ENCODE data around the gene ANP32E. TPM values are rescaled to one million over a fixed set of nuclear protein-coding genes. Genes with fewer than 3 reads are reported as not detected.

ANP32E gene
- polyA plus RNA-seq, 3 donors, result 4.6 to 26.6 (median 20.4) TPM

DNA sequence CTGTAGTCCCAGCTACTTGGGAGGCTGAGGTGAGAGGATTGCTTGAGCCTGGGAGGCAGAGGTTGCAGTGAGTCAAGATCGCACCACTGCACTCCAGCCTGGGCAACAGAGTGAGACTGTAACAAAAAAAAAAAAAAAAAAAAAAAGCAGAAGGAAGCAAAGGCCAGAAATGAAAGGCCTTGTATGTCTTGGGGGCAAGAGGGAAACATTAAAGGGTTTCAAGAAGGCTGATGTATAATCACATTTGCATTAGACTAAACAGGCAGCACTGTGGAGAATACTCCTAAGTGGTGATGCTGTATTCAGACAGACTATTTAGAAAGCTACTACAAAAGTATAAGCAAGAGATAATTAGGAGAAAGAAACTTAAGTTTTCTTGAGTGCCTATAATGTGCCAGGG, 10.4 kb downstream of the ANP32E start:
- Mint-ChIP-seq H3K9me3 (peaks cover 0 to 2% (median 0%) of the 10 kb centered on the region in 7 donors), H3K4me3 (no peak overlapping the region), H3K27me3 (ENCODE audit: low read depth in 3 of 3) (no peaks in the 10 kb centered on the region), H3K36me3 (peaks cover 51 to 68% of the 10 kb centered on the region in 2 donors), H3K27ac (peak overlapping the region in 3 of 7 donors; percentile 11 to 71 (median 63)), H3K4me1 (peaks cover 12% of the 10 kb centered on the region)
- Histone ChIP-seq H3K27ac (ENCODE audit: low read depth in 1 of 2, low read length in 2 of 2) (no peak overlapping the region), H3K36me3 (replicated peaks in 1 of 2; ENCODE audit: control insufficient read depth in 1 of 2, insufficient read depth in 2 of 2, low read length in 2 of 2) (peaks cover 38 to 49% of the 10 kb centered on the region in 2 donors), H3K9ac (ENCODE audit: insufficient read depth, low read length, poor library complexity, severe bottlenecking) (no peak overlapping the region), H4K20me1 (ENCODE audit: insufficient read depth, low read length) (no peaks in the 10 kb centered on the region), H3K4me3 (replicated peaks in 1 of 3; ENCODE audit: low read depth in 2 of 3, low read length in 3 of 3) (no peak overlapping the region), H3K4me2 (replicated peaks; ENCODE audit: extremely low read depth, low read length, poor library complexity, severe bottlenecking) (no peak overlapping the region), H3K9me3 (replicated peaks in 1 of 2; ENCODE audit: control insufficient read depth in 1 of 2, insufficient read depth in 1 of 2, low read length in 2 of 2) (no peaks in the 10 kb centered on the region), H2AFZ (ENCODE audit: insufficient read depth, low read depth, low read length, poor library complexity, severe bottlenecking) (no peak overlapping the region), H3K4me1 (ENCODE audit: control insufficient read depth in 1 of 2, insufficient read depth in 2 of 2, low read length in 2 of 2) (peaks cover 6% of the 10 kb centered on the region in 2 donors), H3K27me3 (ENCODE audit: control insufficient read depth in 2 of 2, insufficient read depth in 2 of 2, low read length in 2 of 2) (no peaks in the 10 kb centered on the region), H3K79me2 (ENCODE audit: insufficient read depth, low read length) (peaks cover 55% of the 10 kb centered on the region)
- TF ChIP-seq, protein P1, sequence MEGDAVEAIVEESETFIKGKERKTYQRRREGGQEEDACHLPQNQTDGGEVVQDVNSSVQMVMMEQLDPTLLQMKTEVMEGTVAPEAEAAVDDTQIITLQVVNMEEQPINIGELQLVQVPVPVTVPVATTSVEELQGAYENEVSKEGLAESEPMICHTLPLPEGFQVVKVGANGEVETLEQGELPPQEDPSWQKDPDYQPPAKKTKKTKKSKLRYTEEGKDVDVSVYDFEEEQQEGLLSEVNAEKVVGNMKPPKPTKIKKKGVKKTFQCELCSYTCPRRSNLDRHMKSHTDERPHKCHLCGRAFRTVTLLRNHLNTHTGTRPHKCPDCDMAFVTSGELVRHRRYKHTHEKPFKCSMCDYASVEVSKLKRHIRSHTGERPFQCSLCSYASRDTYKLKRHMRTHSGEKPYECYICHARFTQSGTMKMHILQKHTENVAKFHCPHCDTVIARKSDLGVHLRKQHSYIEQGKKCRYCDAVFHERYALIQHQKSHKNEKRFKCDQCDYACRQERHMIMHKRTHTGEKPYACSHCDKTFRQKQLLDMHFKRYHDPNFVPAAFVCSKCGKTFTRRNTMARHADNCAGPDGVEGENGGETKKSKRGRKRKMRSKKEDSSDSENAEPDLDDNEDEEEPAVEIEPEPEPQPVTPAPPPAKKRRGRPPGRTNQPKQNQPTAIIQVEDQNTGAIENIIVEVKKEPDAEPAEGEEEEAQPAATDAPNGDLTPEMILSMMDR (IDR thresholded peaks at IDR 0.05), result no peak
- WGBS (ENCODE audit: insufficient coverage), result no CpG with 5 or more reads among the region's 1 CpG
- intact Hi-C loops (cut with micrococcal nuclease), result no loop called here
- no peak for DNase-seq

DNA sequence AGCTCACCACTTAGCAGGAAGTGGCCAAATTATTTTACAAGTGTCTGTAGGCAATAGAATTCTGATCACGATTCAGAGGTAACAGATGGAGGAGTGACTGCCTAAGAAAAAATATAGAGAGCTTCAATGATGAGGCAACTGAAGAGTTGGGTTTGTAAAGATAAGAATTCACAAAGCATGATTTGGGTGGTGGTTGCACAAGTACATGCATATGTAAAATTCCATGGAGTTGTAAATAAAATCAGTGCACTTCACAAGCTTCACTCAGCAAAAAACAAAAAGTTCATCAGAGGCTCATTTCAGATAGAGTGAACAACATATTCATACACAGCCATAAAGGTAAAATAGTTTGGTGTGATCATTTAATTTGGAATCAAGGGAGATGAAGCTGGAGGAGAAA, 10.9 kb downstream of the ANP32E start:
- Mint-ChIP-seq H3K4me3 (no peak overlapping the region), H3K27ac (peak overlapping the region in 4 of 7 donors; percentile 11 to 71 (median 46)), H3K4me1 (peaks cover 12% of the 10 kb centered on the region), H3K9me3 (peaks cover 0 to 2% (median 0%) of the 10 kb centered on the region in 7 donors), H3K36me3 (peaks cover 51 to 68% of the 10 kb centered on the region in 2 donors), H3K27me3 (ENCODE audit: low read depth in 3 of 3) (no peaks in the 10 kb centered on the region)
- TF ChIP-seq, protein P1 (IDR thresholded peaks at IDR 0.05), result no peak
- no peak overlapping the region for H3K9ac ChIP-seq (ENCODE audit: insufficient read depth, low read length, poor library complexity, severe bottlenecking)
- H3K4me3 ChIP-seq (replicated peaks in 1 of 3; ENCODE audit: low read depth in 2 of 3, low read length in 3 of 3), result no peak overlapping the region
- H3K4me2 ChIP-seq (replicated peaks; ENCODE audit: extremely low read depth, low read length, poor library complexity, severe bottlenecking), result no peak overlapping the region
- no peaks in the 10 kb centered on the region for H4K20me1 ChIP-seq (ENCODE audit: insufficient read depth, low read length)
- H2AFZ ChIP-seq (ENCODE audit: insufficient read depth, low read depth, low read length, poor library complexity, severe bottlenecking), result no peak overlapping the region
- H3K27me3 ChIP-seq (ENCODE audit: control insufficient read depth in 2 of 2, insufficient read depth in 2 of 2, low read length in 2 of 2), result no peaks in the 10 kb centered on the region
- H3K79me2 ChIP-seq (ENCODE audit: insufficient read depth, low read length), result peaks cover 49% of the 10 kb centered on the region
- no peak for DNase-seq
- intact Hi-C loops (cut with micrococcal nuclease), result no loop called here
- WGBS (ENCODE audit: insufficient coverage), result no CpG with 5 or more reads among the region's 1 CpG
- H3K27ac ChIP-seq (ENCODE audit: low read depth in 1 of 2, low read length in 2 of 2), result peak overlapping the region in 1 of 2 donors; percentile 17
- no peaks in the 10 kb centered on the region for H3K9me3 ChIP-seq (replicated peaks in 1 of 2; ENCODE audit: control insufficient read depth in 1 of 2, insufficient read depth in 1 of 2, low read length in 2 of 2)
- peaks cover 42 to 55% of the 10 kb centered on the region in 2 donors for H3K36me3 ChIP-seq (replicated peaks in 1 of 2; ENCODE audit: control insufficient read depth in 1 of 2, insufficient read depth in 2 of 2, low read length in 2 of 2)
- peaks cover 6% of the 10 kb centered on the region in 2 donors for H3K4me1 ChIP-seq (ENCODE audit: control insufficient read depth in 1 of 2, insufficient read depth in 2 of 2, low read length in 2 of 2)

Measured in CD14-positive monocyte (primary cell).